NCI-H1105 (cell line): Measurements from ENCODE around the gene HLF.
A peak's percentile ranks its signal among the peaks of the same experiment; 100 is the strongest.

Experiments
- DNase-seq: peaks from one replicate; lab custom pipeline; 2025; lab: John Stamatoyannopoulos, UW

HLF gene

GRCh38 chr17:55275894-55276804, 11.4 kb downstream of the HLF start:
- no peak for DNase-seq

GRCh38 chr17:55278173-55278961, 13.6 kb downstream of the HLF start:
- no peak for DNase-seq

GRCh38 chr17:55279203-55279602, 14.4 kb downstream of the HLF start:
- DNase-seq = no peak

- no peak for DNase-seq
Observed at GRCh38 chr17:55279788-55280187, 15.0 kb downstream of the HLF start.

- no peak for DNase-seq
Observed at GRCh38 chr17:55280212-55280611, 15.5 kb downstream of the HLF start.

GRCh38 chr17:55281649-55282378, 17.1 kb downstream of the HLF start:
- no peak for DNase-seq

- DNase-seq = no peak
Observed at GRCh38 chr17:55282379-55282702, 17.6 kb downstream of the HLF start.

GRCh38 chr17:55282741-55283140, 18.0 kb downstream of the HLF start:
- DNase-seq = no peak

GRCh38 chr17:55283256-55283965, 18.7 kb downstream of the HLF start:
- DNase-seq = no peak

GRCh38 chr17:55284001-55284884, 19.5 kb downstream of the HLF start:
- DNase-seq = no peak

- DNase-seq = no peak
Observed at GRCh38 chr17:55284944-55285339, 20.2 kb downstream of the HLF start.

GRCh38 chr17:55285340-55286301, 20.9 kb downstream of the HLF start:
- peak; percentile 61 for DNase-seq

- DNase-seq = no peak
Observed at GRCh38 chr17:55286681-55287589, 22.2 kb downstream of the HLF start.

- no peak for DNase-seq
Observed at GRCh38 chr17:55288356-55289105, 23.8 kb downstream of the HLF start.

GRCh38 chr17:55289106-55289446, 24.3 kb downstream of the HLF start:
- DNase-seq = no peak

- no peak for DNase-seq
Observed at GRCh38 chr17:55289978-55290377, 25.2 kb downstream of the HLF start.

GRCh38 chr17:55290492-55291113, 25.8 kb downstream of the HLF start:
- no peak for DNase-seq

- no peak for DNase-seq
Observed at GRCh38 chr17:55291114-55291507, 26.4 kb downstream of the HLF start.
